Calu3 (cell line): ENCODE measurements around the gene BMPER. TPM values are rescaled to one million over a fixed set of nuclear protein-coding genes. Genes with fewer than 3 reads are reported as not detected.

ENCODE experiments used
- BruUV-seq: library from RNA; stranded (reverse); fragments of 400-500 nt; replicated peaks from 2 replicates; lab custom pipeline; 2021; lab: Mats Ljungman, UMichigan
- CTCF ChIA-PET: fragments of 300-600 bp; sonication (Branson Sonifier 250); formaldehyde crosslinking; loops from one replicate; lab custom pipeline; 2022; ENCODE audit warnings: antibody characterized with exemption; lab: Charles Lee
- DNase-seq: peaks from one replicate; pipeline ENCODE4 v3.0.0; 2022
- H3K27ac Mint-ChIP-seq: one replicate; pipeline ENCODE4 v1.8.0; 2022; ENCODE audit warnings: mixed read lengths; ENCODE audit not compliant: unreplicated experiment
- H3K27me3 Mint-ChIP-seq: one replicate; pipeline ENCODE4 v1.8.0; 2022; ENCODE audit warnings: mixed read lengths; ENCODE audit not compliant: unreplicated experiment
- H3K36me3 Mint-ChIP-seq: one replicate; pipeline ENCODE4 v1.8.0; 2022; ENCODE audit warnings: mild to moderate bottlenecking, moderate library complexity, mixed read lengths; ENCODE audit not compliant: insufficient read depth, unreplicated experiment
- H3K4me1 Mint-ChIP-seq: one replicate; pipeline ENCODE4 v1.8.0; 2022; ENCODE audit warnings: mild to moderate bottlenecking, low read depth, mixed read lengths; ENCODE audit not compliant: unreplicated experiment
- H3K4me3 Mint-ChIP-seq: one replicate; pipeline ENCODE4 v1.8.0; 2022; ENCODE audit warnings: mild to moderate bottlenecking, low read depth, moderate library complexity, mixed read lengths; ENCODE audit not compliant: unreplicated experiment
- H3K9me3 Mint-ChIP-seq: one replicate; pipeline ENCODE4 v1.8.0; 2022; ENCODE audit warnings: low read depth, mixed read lengths; ENCODE audit not compliant: unreplicated experiment
- intact Hi-C: fragments of 100-400 bp; cut with micrococcal nuclease; formaldehyde crosslinking; loops from one replicate; pipeline ENCODE4 v1.10.0; 2022; ENCODE audit not compliant: unreplicated experiment
- total RNA-seq: library from RNA; stranded (reverse); gene quantifications from 2 replicates; pipeline ENCODE4 v1.2.3, GENCODE V29; 2022
- TF ChIP-seq, protein P1 (sequence below): fragments of 200-600 bp; IDR thresholded peaks from one replicate; pipeline ENCODE4 v1.8.0; 2022; ENCODE audit warnings: antibody characterized with exemption; ENCODE audit not compliant: unreplicated experiment

The BMPER gene
- total RNA-seq, 1 experiment from 2014 or later, result not detected

DNA sequence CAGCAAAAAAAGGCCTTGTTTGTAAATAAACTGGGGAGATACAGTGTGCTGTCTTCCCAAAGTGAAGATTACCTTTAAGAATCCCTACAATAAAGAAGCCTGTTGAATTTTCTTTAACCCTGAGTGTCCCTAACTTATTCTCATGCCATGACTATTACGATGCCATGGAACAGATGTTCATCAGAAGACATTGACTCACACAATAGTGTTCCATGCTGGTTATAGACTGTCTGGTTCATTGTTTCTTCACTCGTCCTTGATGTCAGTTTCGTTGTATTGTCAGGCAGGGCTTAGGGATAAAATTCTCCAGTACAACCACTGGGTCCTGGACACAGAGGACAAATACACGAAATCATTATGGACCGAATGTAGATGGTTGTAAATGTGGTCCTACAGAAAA lies 36.2 kb upstream of the BMPER start:
- no peak for DNase-seq
- Mint-ChIP-seq H3K27me3 (peaks cover 42% of the 10 kb centered on the region), H3K4me3 (no peak overlapping the region), H3K27ac (no peak overlapping the region), H3K9me3 (no peaks in the 10 kb centered on the region), H3K36me3 (no peaks in the 10 kb centered on the region), H3K4me1 (no peaks in the 10 kb centered on the region)
- intact Hi-C loops, result no loop called here
- no TSS peak for BruUV-seq
- TF ChIP-seq, protein P1, sequence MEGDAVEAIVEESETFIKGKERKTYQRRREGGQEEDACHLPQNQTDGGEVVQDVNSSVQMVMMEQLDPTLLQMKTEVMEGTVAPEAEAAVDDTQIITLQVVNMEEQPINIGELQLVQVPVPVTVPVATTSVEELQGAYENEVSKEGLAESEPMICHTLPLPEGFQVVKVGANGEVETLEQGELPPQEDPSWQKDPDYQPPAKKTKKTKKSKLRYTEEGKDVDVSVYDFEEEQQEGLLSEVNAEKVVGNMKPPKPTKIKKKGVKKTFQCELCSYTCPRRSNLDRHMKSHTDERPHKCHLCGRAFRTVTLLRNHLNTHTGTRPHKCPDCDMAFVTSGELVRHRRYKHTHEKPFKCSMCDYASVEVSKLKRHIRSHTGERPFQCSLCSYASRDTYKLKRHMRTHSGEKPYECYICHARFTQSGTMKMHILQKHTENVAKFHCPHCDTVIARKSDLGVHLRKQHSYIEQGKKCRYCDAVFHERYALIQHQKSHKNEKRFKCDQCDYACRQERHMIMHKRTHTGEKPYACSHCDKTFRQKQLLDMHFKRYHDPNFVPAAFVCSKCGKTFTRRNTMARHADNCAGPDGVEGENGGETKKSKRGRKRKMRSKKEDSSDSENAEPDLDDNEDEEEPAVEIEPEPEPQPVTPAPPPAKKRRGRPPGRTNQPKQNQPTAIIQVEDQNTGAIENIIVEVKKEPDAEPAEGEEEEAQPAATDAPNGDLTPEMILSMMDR, result no peak
- CTCF ChIA-PET, result no interaction called here

DNA sequence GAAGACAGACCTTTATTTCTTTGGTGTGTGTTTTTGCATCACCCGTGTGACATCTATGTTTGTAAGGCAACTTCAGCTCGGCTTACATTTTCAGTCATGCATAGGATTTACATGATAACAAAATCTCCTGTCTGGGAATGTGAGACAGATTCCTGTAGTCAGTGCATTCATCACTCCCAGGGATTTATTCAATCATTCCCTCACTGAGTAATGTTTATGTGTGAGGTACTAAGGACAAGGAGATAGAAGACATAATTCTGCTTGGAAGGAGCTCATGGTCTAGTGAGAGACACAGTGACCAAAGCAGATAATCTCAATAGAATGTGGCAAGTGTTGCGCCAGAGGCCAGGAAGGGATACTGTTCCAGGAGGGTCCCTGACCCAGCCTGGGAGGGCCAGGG lies 35.2 kb upstream of the BMPER start:
- H3K27ac Mint-ChIP-seq, result no peak overlapping the region
- H3K27me3 Mint-ChIP-seq, result peaks cover 46% of the 10 kb centered on the region
- H3K4me1 Mint-ChIP-seq, result no peaks in the 10 kb centered on the region
- TF ChIP-seq, protein P1, result no peak
- BruUV-seq, result no TSS peak
- H3K36me3 Mint-ChIP-seq, result no peaks in the 10 kb centered on the region
- intact Hi-C loops, result no loop called here
- no peak for DNase-seq
- H3K4me3 Mint-ChIP-seq, result no peak overlapping the region
- no peaks in the 10 kb centered on the region for H3K9me3 Mint-ChIP-seq
- CTCF ChIA-PET, result interaction anchor here (0.6 kb wide), 1 partner anchor 13 kb away, joined by 3 read pairs; no protein-coding TSS in a partner anchor

DNA sequence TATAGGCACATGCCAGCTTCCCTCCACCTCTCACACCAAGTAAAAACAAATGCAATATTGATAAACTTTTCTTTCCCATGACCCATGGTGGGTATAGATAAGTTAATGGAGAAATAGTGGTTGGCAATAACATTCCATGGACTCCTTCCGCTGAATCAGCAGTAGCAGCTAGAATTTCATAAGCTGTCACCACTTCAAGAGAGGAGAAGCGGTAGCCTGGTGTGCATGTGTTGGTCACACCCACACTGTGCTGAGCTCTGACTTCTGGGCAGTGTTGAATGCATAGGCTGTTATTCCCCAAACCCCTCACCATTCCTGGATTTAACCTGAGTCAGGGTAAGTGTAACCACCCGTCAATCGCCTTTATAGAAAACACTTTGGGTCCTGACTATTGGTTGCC lies 32.5 kb upstream of the BMPER start:
- H3K4me3 Mint-ChIP-seq, result no peak overlapping the region
- no peaks in the 10 kb centered on the region for H3K4me1 Mint-ChIP-seq
- intact Hi-C loops, result no loop called here
- no peak for DNase-seq
- H3K27ac Mint-ChIP-seq, result no peak overlapping the region
- CTCF ChIA-PET, result no interaction called here
- BruUV-seq, result no TSS peak
- TF ChIP-seq, protein P1, result no peak
- no peaks in the 10 kb centered on the region for H3K36me3 Mint-ChIP-seq
- H3K9me3 Mint-ChIP-seq, result no peaks in the 10 kb centered on the region
- peaks cover 66% of the 10 kb centered on the region for H3K27me3 Mint-ChIP-seq

DNA sequence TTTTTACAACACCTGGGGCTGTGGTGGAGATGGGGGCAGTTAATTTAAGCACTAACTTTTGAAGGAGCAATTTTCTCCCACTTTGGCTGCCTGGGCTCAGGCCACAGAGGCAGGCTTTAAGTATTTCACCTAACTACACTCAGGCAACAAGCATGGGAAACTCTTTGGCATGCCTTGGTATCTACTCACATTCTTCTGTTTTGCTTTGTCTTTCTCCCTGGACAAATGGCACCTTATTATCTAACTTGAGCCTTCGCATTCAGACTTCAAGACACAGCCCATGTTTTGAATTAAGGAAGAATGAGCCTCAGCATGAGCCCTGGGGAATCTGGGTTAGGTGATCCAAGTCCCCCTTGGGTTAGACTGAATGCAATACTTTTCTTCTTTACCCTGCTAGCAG lies 31.8 kb upstream of the BMPER start:
- Mint-ChIP-seq H3K9me3 (no peaks in the 10 kb centered on the region), H3K27ac (no peak overlapping the region), H3K4me1 (no peaks in the 10 kb centered on the region), H3K4me3 (no peak overlapping the region), H3K27me3 (peaks cover 65% of the 10 kb centered on the region), H3K36me3 (no peaks in the 10 kb centered on the region)
- BruUV-seq, result no TSS peak
- no peak for DNase-seq
- TF ChIP-seq, protein P1, result no peak
- intact Hi-C loops, result no loop called here
- CTCF ChIA-PET, result no interaction called here
